ENCODE data around the gene ERG.

The ERG gene

GRCh38 chr21:38472412-38473108 lies 25.7 kb downstream of the ERG start:
- no peak for DNase-seq

DNA sequence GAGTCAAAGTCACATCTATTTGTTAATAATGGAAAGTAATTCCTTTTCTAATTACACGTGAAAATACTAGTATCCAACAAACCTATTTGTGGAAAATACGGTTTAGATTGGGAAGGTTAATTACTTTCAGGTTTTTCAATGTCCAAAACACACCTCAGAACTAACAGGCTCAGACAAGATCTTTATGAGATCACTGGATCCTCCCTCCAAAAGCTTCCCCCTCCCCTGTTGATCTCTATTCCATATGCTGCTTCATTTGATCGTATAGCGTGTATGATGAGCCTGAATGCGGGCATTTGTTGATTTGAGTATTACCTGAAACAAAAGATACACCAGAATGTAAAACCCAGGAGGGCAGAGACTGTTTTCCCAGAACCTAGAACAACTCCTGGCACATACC lies 26.5 kb downstream of the ERG start:
- no peak for DNase-seq

- DNase-seq: no peak
Observed at GRCh38 chr21:38470755-38471154, 27.5 kb downstream of the ERG start.

DNA sequence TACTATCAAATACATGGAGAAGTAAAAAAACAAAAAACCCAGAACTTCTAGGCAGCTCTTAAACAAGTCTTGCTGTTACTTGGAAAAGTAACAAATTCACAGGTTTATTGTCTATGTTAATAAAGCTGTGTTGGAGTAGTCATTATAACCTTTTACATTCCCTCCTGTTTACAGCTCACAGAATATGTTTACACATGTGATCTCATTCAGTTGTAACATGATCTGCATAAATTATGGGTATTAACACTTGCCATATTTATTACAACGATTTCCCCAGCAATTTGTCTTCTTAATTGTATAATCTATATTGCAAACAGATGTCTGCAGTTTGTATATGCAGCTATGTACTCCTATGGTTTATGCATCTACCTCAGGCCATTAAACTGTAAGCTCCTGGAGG lies 28.6 kb downstream of the ERG start:
- no peak for DNase-seq

GRCh38 chr21:38468989-38469388 lies 29.3 kb downstream of the ERG start:
- DNase-seq: no peak

GRCh38 chr21:38467911-38468310 lies 30.4 kb downstream of the ERG start:
- no peak for DNase-seq

- DNase-seq: no peak
Observed at GRCh38 chr21:38467374-38467773, 30.9 kb downstream of the ERG start.

- no peak for DNase-seq
Observed at GRCh38 chr21:38460171-38460742, 38.0 kb downstream of the ERG start.

GRCh38 chr21:38459490-38459889 lies 38.8 kb downstream of the ERG start:
- DNase-seq: no peak

GRCh38 chr21:38455403-38455802 lies 42.9 kb downstream of the ERG start:
- DNase-seq: no peak

- no peak for DNase-seq
Observed at GRCh38 chr21:38454702-38455101, 43.6 kb downstream of the ERG start.

DNA sequence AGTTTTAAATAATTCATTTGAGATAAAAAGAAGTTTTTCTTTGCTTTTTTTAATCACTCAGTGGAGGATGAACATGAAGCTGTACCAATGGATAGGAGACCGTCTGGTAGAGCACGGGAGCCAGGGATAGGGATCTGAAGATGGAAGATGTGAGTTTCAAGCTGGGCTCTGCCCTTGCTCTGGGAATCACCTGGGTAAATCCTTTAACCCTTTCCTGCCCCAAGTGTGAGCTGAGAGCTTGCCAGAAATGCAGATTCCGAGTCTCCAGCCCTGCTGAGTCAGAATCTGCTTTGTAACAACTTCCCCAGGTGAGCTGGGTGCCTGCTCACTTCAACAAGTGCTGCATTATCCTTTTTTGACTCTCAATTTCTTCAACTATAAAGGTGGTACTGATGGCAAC lies 44.1 kb downstream of the ERG start:
- DNase-seq: no peak

DNA sequence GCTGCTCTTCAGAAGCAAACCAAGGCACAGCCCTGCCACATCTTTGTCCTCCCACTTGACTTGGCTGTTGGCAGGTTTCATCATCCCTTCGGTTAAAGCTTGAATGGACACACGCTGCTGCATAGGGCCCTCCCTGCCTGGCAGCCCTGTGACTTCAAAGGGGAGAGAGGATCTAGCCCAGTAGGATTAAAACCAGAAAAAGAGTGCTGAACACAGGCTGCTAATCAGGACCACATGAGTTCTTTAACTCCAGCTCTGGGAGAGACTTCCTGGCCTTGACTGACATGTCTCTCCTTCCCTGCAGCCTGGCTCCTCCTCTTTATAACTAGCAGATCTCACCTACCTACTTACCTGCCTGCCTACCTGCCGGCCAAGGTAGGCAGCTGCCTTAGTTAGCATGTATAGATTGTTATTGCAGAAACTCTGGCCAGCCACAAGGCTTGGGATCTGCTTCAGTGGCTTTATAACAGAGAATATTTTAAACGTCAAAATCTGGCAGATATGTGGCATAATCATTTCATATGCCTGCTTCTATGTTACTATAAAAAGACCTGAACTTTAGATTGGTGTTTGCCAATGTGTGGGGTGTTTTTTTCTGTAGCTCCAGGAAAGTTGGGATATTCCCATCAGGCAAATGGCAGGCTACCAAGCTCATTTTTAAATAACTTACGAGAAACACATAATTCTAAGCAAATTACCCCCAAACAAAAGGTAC lies 49.4 kb downstream of the ERG start:
- no peak for DNase-seq

DNA sequence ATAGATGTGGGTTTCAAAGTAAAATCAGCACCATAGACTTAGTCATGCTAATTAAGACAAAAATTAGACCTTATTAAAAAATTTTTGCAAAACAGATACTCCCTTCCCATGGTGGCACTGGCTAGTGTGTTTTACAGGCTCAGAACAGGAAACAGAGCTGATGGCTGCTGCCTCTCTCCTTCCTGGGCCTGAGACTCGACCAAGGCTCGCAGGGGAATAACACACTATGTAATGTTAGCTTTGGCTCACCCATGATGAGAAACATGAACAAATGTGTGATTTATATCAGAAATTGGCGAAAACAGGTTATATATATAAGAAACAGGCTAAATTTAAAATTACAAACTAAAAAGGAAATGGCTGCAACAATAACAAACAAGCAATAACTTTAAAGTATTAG lies 50.7 kb downstream of the ERG start:
- no peak for DNase-seq

DNA sequence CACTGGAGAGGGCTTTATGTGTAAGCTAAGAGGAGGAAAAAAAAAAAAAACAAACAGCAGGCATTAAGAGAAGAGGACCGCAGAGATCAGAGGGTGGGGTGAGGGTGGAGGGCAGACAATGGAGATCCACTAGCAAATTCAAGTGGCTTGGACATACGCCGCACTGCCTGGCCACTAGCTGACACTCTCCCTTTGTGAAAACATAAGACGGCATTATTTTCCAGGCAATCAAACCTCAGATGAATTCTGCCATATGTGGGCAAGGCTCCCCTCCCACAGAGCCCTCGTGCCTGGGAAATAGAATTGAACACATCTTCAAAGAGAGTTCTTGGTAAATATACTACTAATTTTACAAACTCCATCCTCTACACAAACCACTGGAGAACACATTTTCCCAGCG lies 53.6 kb downstream of the ERG start:
- no peak for DNase-seq

DNA sequence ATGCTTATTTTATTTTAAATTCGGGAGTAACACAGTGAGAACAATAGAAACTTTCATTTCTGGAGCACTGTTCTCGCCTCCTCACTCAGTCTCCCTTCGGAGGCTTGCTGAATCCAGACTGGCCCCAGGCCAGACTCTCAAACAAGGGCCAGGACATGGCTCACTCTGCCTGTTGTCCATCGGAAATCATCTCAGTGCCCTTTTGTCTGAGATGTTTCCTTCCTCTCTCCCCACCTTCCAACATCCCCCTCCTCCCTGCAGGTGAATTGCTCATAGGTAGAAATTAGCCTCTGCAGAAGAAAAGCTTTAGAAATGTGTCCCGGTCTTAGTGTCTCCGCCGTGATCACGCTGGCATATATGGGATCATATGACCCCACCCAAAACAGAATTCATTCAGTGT lies 55.2 kb downstream of the ERG start:
- DNase-seq: no peak

DNA sequence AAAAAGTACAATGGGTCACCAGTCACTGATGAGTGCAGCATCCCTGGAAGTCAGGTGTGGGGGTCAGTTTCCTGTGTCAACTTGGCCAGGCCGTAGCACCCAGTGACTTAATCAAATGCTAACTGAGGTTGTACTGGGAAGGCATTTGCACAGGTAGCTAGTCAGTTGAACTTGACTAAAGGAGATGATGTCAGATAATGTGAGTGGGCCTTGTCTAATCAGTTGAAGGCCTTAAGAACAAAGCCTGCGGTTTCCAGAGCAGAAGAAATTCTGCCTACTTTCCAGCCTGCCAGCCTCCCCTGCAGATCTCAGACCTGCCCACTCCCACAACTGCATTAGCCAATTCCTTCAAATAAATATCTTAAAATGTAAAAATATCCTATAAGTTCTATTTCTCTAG lies 57.1 kb downstream of the ERG start:
- DNase-seq: no peak

DNA sequence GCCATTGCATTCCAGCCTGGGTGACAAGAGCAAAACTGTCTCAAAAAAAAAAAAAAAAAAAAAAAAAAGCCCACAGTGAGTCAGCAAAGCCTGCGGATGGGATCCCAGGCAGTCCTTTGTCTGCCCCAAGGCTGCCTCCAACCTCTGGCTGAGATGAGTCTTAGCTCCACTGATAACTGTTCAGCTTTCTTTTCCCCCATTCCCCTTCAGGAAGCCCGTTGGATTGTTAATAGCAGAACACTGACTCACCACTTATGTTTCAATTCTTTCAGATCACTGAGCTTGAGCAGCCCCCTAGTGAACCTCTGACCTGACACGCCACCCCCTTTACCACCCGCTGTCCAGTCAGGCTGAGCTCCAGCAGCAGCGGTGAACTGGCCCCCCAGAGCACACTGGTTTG lies 57.5 kb downstream of the ERG start:
- DNase-seq: no peak

- DNase-seq: no peak
Observed at GRCh38 chr21:38439957-38440356, 58.3 kb downstream of the ERG start.

GRCh38 chr21:38439426-38439825 lies 58.9 kb downstream of the ERG start:
- no peak for DNase-seq

- no peak for DNase-seq
Observed at GRCh38 chr21:38438462-38438893, 59.8 kb downstream of the ERG start.

- DNase-seq: no peak
Observed at GRCh38 chr21:38436341-38436740, 61.9 kb downstream of the ERG start.

DNA sequence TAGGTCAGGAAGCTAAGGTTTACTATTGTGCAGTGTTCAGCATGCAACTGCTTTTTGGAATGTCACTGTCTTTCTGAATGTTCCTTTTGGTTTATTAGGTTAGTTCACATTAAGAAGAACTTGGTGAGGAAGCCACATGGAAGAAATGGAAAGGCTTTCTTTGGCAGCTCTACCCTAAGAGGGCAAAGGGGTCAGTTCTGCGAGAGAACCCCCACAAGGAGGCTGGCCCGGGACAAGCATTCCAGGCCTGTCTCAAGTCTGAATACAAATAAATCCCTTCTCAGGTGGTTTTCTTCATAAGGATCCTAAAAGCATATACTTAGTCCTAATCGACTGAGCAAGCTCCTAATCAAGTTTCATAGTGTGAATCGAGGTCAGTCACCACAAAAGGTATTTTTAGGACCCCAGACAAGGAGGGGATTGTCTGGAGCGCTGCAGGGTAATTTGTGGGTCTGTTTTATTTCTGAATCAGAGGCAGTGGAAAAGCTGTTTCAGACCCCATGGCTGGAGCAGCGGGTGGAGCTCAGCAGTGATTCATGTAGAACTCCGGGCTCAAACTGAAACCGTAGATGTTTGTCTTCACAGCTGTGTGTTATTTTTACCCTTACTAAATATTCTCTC lies 63.3 kb downstream of the ERG start:
- DNase-seq: no peak

GRCh38 chr21:38433471-38433870 lies 64.8 kb downstream of the ERG start:
- DNase-seq: no peak

Data from T-helper 2 cell (primary cell).